CD14-positive monocyte (primary cell): ENCODE results near the gene NAA25. TPM values are rescaled to one million over a fixed set of nuclear protein-coding genes. Genes with fewer than 3 reads are reported as not detected.
"Not testable (repeated sequence)": the region's sequence is repeated elsewhere in the genome, so short reads cannot be mapped to it uniquely, and the experiment has no call there.

Experiments used
- DNase-seq, 3 donors: peaks; one replicate each; pipeline ENCODE4 v3.0.0-alpha.2; 2011 to 2022
- H2AFZ ChIP-seq: 2 replicates; pipeline ENCODE4 v1.6.0; 2012; ENCODE audit warnings: mild to moderate bottlenecking, low read depth, low read length, inconsistent platforms; ENCODE audit not compliant: insufficient read depth, poor library complexity, severe bottlenecking
- H3K27ac ChIP-seq, 2 donors: 1 replicate in 1 of 2; 2 replicates in 1 of 2; pipeline ENCODE4 v1.5.1; 2012 to 2013; ENCODE audit warnings: low read length in 2 of 2, control low read depth in 1 of 2, inconsistent platforms in 1 of 2, low read depth in 1 of 2, mild to moderate bottlenecking in 1 of 2
- H3K27me3 ChIP-seq, 2 donors: one replicate each; pipeline versions ENCODE4 v1.6.0 to v1.6.1; 2011 to 2013; ENCODE audit warnings: low read length in 2 of 2; ENCODE audit not compliant: control insufficient read depth in 2 of 2, insufficient read depth in 2 of 2
- H3K36me3 ChIP-seq, 2 donors: replicated peaks in 1 of 2; 1 replicate in 1 of 2; 2 replicates in 1 of 2; pipeline versions ENCODE4 v1.5.1 to v1.6.1; 2012 to 2013; ENCODE audit warnings: low read length in 2 of 2, control low read depth in 1 of 2, inconsistent platforms in 1 of 2, mild to moderate bottlenecking in 1 of 2; ENCODE audit not compliant: insufficient read depth in 2 of 2, control insufficient read depth in 1 of 2
- H3K4me1 ChIP-seq, 2 donors: 1 replicate in 1 of 2; 2 replicates in 1 of 2; pipeline versions ENCODE4 v1.5.1 to v1.6.1; 2012 to 2013; ENCODE audit warnings: low read length in 2 of 2, control low read depth in 1 of 2, inconsistent platforms in 1 of 2, mild to moderate bottlenecking in 1 of 2, moderate library complexity in 1 of 2; ENCODE audit not compliant: insufficient read depth in 2 of 2, control insufficient read depth in 1 of 2
- H3K4me2 ChIP-seq: replicated peaks from 2 replicates; pipeline ENCODE3; 2012; ENCODE audit warnings: low read length, moderate library complexity, mild to moderate bottlenecking; ENCODE audit not compliant: poor library complexity, severe bottlenecking; ENCODE audit errors: extremely low read depth
- H3K4me3 ChIP-seq, 3 experiments: fragments of 200-600 bp in 1 of 3; sonication (generic) in 1 of 3; replicated peaks in 1 of 3; 1 replicate in 2 of 3; 2 replicates in 1 of 3; pipeline ENCODE4 v1.5.1; 2011 to 2013; ENCODE audit warnings: low read length in 3 of 3, mild to moderate bottlenecking in 3 of 3, control low read depth in 2 of 3, low read depth in 2 of 3, inconsistent platforms in 1 of 3, moderate library complexity in 1 of 3
- H3K79me2 ChIP-seq: 2 replicates; pipeline ENCODE4 v1.6.0; 2012; ENCODE audit warnings: mild to moderate bottlenecking, control low read depth, inconsistent platforms, low read length, moderate library complexity; ENCODE audit not compliant: insufficient read depth
- H3K9ac ChIP-seq: 2 replicates; pipeline ENCODE4 v1.6.0; 2017; ENCODE audit warnings: low read length, mild to moderate bottlenecking; ENCODE audit not compliant: insufficient read depth, poor library complexity, severe bottlenecking
- H3K9me3 ChIP-seq, 2 donors: replicated peaks in 1 of 2; 1 replicate in 1 of 2; 2 replicates in 1 of 2; pipeline versions ENCODE4 v1.5.1 to v1.6.1; 2012 to 2013; ENCODE audit warnings: low read length in 2 of 2, control low read depth in 1 of 2; ENCODE audit not compliant: control insufficient read depth in 1 of 2, insufficient read depth in 1 of 2
- H4K20me1 ChIP-seq: 2 replicates; pipeline ENCODE4 v1.6.0; 2012; ENCODE audit warnings: mild to moderate bottlenecking, low read length, control low read depth, moderate library complexity; ENCODE audit not compliant: insufficient read depth
- H3K27ac Mint-ChIP-seq, 7 donors: one replicate each; pipeline ENCODE4 v1.8.0; 2020; ENCODE audit warnings: mild to moderate bottlenecking in 7 of 7, mixed read lengths in 7 of 7, moderate library complexity in 6 of 7, inconsistent platforms in 2 of 7
- H3K27me3 Mint-ChIP-seq, 3 donors: one replicate each; pipeline ENCODE4 v1.8.0; 2021 to 2022; ENCODE audit warnings: low read depth in 3 of 3, mild to moderate bottlenecking in 3 of 3, mixed read lengths in 3 of 3, moderate library complexity in 3 of 3, inconsistent platforms in 1 of 3
- H3K36me3 Mint-ChIP-seq, 2 donors: one replicate each; pipeline ENCODE4 v1.8.0; 2020; ENCODE audit warnings: mixed read lengths in 2 of 2, inconsistent platforms in 1 of 2, mild to moderate bottlenecking in 1 of 2
- H3K4me1 Mint-ChIP-seq: one replicate; pipeline ENCODE4 v1.8.0; 2020; ENCODE audit warnings: mild to moderate bottlenecking, mixed read lengths
- H3K4me3 Mint-ChIP-seq, 2 donors: one replicate each; pipeline ENCODE4 v1.8.0; 2020; ENCODE audit warnings: mild to moderate bottlenecking in 2 of 2, mixed read lengths in 2 of 2, moderate library complexity in 1 of 2
- H3K9me3 Mint-ChIP-seq, 7 donors: one replicate each; pipeline ENCODE4 v1.8.0; 2020 to 2022; ENCODE audit warnings: mixed read lengths in 7 of 7, mild to moderate bottlenecking in 6 of 7, moderate library complexity in 6 of 7, inconsistent platforms in 2 of 7
- CTCF ChIP-seq: fragments of 200-600 bp; IDR thresholded peaks from one replicate; pipeline ENCODE4 v1.8.0; 2022; ENCODE audit warnings: antibody characterized with exemption, mild to moderate bottlenecking
- WGBS: methylation state at CpG from one replicate; pipeline ENCODE4 v1.1.5; 2013; ENCODE audit warnings: missing lambda C conversion rate; ENCODE audit not compliant: insufficient coverage; 5-methylcytosine and 5-hydroxymethylcytosine counted together
- intact Hi-C, 2 donors: fragments of 100-400 bp; cut with micrococcal nuclease; formaldehyde crosslinking; loops; one replicate each; pipeline versions ENCODE4 v1.15.0 to v1.15.1; 2023
- polyA plus RNA-seq, 3 donors: library from polyadenylated mRNA; depleted of rRNA in 1 of 3; unstranded in 2 of 3; stranded (reverse) in 1 of 3; fragments of 300-500 nt in 2 of 3; fragments of >200 nt in 1 of 3; fragmentation: Illumina TruSeq in 2 of 3; gene quantifications; 1 replicate in 2 of 3; 2 replicates in 1 of 3; pipeline ENCODE4 v1.2.3, GENCODE V29; 2012 to 2021

Gene NAA25
- polyA plus RNA-seq, 3 donors: 4.3 to 7.9 (median 7.3) TPM

- Histone ChIP-seq H2AFZ (no peak overlapping the region), H3K9me3 (no peaks in the 10 kb centered on the region), H3K9ac (no peak overlapping the region), H3K36me3 (peaks cover 0 to 4% of the 10 kb centered on the region in 2 donors), H3K4me3 (no peak overlapping the region), H3K79me2 (peaks cover 47% of the 10 kb centered on the region), H3K4me1 (peaks cover 44 to 50% of the 10 kb centered on the region in 2 donors), H3K27ac (no peak overlapping the region), H3K4me2 (no peak overlapping the region), H3K27me3 (no peaks in the 10 kb centered on the region), H4K20me1 (peaks cover 21% of the 10 kb centered on the region)
- Mint-ChIP-seq H3K36me3 (peaks cover 1 to 4% of the 10 kb centered on the region in 2 donors), H3K4me1 (peaks cover 38% of the 10 kb centered on the region), H3K27ac (no peak overlapping the region), H3K4me3 (no peak overlapping the region), H3K9me3 (peaks cover 0 to 2% (median 0%) of the 10 kb centered on the region in 7 donors), H3K27me3 (peaks cover 0 to 4% (median 2%) of the 10 kb centered on the region in 3 donors)
- intact Hi-C loops: loop anchor here (5.0 to 10.0 kb wide), 3 partner anchors 66 to 168 kb away; partner anchors contain the start of gene MAPKAPK5 (in 1 of the 2)
- WGBS: 86% methylated on average over 7 of the region's 8 CpGs
- DNase-seq: no peak
- no peak for TF ChIP-seq CTCF
These were observed 97.9 kb downstream of the NAA25 start for GRCh38 chr12:112010415-112011344.

- H3K4me3 ChIP-seq, H3K27ac ChIP-seq, H3K4me3 Mint-ChIP-seq, H3K36me3 Mint-ChIP-seq, DNase-seq, H3K27me3 ChIP-seq, H2AFZ ChIP-seq, H3K9me3 ChIP-seq, intact Hi-C loops, H3K27me3 Mint-ChIP-seq, H3K4me2 ChIP-seq, H3K27ac Mint-ChIP-seq, H3K36me3 ChIP-seq, H3K9ac ChIP-seq, H3K9me3 Mint-ChIP-seq: not testable (repeated sequence)
- Histone ChIP-seq H3K4me1 (peaks cover 35 to 40% of the 10 kb centered on the region in 2 donors), H3K79me2 (peaks cover 41% of the 10 kb centered on the region), H4K20me1 (peaks cover 10% of the 10 kb centered on the region)
- WGBS: no CpG with 5 or more reads among the region's 3 CpGs
- H3K4me1 Mint-ChIP-seq: peaks cover 32% of the 10 kb centered on the region
These were observed 99.0 kb downstream of the NAA25 start for GRCh38 chr12:112009596-112009995.
